ENCODE results near the gene TMEM209.

DNA sequence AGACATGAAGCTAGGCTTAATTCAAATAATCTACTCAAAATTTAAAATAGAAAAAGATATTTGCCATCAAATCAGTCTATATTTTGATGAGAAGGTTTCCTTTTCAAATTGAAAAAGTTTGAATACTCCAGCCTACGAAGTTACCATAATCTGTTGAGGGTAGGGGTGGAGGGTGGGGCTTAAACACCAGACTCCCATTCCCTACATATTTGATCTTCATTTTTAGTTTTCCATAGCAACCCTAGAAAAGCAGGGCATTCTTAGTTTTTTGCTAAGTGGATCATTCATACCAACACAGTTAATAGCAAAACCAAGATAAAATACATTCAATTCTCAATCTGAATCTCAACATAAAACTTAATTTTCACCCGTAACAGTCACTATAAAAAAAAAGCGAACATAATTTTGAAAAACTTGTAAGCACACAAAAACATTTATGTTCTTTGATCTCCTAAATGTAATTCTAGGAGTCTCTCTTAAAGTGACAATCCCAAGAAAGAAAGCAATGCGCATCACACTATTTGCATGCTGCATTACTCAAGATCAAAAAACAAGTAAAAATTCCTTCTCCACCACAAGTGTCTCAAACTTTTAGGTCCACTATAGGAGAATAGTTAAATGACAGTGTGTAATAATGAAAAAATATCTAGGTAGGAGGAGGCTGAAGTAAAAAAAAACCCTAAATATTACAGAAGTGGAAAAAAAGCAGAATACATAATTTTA is 30.8 kb downstream of the TMEM209 start:
- TF ChIP-seq KAT7 (CRISPR knock-in tag; IDR thresholded peaks at IDR 0.05; ENCODE audit: borderline replicate concordance) (no peak), FOXJ3 (CRISPR knock-in tag; IDR thresholded peaks at IDR 0.05; ENCODE audit: borderline replicate concordance) (no peak)
- TF ChIP-seq, protein P1, sequence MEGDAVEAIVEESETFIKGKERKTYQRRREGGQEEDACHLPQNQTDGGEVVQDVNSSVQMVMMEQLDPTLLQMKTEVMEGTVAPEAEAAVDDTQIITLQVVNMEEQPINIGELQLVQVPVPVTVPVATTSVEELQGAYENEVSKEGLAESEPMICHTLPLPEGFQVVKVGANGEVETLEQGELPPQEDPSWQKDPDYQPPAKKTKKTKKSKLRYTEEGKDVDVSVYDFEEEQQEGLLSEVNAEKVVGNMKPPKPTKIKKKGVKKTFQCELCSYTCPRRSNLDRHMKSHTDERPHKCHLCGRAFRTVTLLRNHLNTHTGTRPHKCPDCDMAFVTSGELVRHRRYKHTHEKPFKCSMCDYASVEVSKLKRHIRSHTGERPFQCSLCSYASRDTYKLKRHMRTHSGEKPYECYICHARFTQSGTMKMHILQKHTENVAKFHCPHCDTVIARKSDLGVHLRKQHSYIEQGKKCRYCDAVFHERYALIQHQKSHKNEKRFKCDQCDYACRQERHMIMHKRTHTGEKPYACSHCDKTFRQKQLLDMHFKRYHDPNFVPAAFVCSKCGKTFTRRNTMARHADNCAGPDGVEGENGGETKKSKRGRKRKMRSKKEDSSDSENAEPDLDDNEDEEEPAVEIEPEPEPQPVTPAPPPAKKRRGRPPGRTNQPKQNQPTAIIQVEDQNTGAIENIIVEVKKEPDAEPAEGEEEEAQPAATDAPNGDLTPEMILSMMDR (IDR thresholded peaks at IDR 0.05), result no peak
- TF ChIP-seq, protein P2, sequence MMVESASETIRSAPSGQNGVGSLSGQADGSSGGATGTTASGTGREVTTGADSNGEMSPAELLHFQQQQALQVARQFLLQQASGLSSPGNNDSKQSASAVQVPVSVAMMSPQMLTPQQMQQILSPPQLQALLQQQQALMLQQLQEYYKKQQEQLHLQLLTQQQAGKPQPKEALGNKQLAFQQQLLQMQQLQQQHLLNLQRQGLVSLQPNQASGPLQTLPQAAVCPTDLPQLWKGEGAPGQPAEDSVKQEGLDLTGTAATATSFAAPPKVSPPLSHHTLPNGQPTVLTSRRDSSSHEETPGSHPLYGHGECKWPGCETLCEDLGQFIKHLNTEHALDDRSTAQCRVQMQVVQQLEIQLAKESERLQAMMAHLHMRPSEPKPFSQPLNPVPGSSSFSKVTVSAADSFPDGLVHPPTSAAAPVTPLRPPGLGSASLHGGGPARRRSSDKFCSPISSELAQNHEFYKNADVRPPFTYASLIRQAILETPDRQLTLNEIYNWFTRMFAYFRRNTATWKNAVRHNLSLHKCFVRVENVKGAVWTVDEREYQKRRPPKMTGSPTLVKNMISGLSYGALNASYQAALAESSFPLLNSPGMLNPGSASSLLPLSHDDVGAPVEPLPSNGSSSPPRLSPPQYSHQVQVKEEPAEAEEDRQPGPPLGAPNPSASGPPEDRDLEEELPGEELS (CRISPR knock-in tag; IDR thresholded peaks at IDR 0.05), result no peak
- TF ChIP-seq, protein P3, sequence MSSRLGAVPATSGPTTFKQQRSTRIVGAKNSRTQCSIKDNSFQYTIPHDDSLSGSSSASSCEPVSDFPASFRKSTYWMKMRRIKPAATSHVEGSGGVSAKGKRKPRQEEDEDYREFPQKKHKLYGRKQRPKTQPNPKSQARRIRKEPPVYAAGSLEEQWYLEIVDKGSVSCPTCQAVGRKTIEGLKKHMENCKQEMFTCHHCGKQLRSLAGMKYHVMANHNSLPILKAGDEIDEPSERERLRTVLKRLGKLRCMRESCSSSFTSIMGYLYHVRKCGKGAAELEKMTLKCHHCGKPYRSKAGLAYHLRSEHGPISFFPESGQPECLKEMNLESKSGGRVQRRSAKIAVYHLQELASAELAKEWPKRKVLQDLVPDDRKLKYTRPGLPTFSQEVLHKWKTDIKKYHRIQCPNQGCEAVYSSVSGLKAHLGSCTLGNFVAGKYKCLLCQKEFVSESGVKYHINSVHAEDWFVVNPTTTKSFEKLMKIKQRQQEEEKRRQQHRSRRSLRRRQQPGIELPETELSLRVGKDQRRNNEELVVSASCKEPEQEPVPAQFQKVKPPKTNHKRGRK (CRISPR knock-in tag; IDR thresholded peaks at IDR 0.05; ENCODE audit: borderline replicate concordance), result no peak
- TF ChIP-seq, protein P4, sequence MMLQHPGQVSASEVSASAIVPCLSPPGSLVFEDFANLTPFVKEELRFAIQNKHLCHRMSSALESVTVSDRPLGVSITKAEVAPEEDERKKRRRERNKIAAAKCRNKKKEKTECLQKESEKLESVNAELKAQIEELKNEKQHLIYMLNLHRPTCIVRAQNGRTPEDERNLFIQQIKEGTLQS (CRISPR knock-in tag; conservative IDR thresholded peaks at IDR 0.05), result no peak
